HG02623 (cell line): ENCODE measurements around the gene CFB.
"Not testable (repeated sequence)": the region's sequence is repeated elsewhere in the genome, so short reads cannot be mapped to it uniquely, and the experiment has no call there.

Experiments used
- ATAC-seq: cut with Tn5 transposase; IDR thresholded peaks from one replicate; pipeline ENCODE4 v1.9.1; 2021; ENCODE audit warnings: moderate library complexity; ENCODE audit not compliant: unreplicated experiment

Gene CFB

GRCh38 chr6:31945507-31946369 is at the start of gene CFB:
CFB (plus strand) TSS chr6:31946095; CDS start chr6:31946222, 127 bp downstream.
- no peak for ATAC-seq

GRCh38 chr6:31896493-31896855 is 49.4 kb upstream of the CFB start:
- ATAC-seq = no peak

GRCh38 chr6:31896856-31897611 is 48.9 kb upstream of the CFB start:
- no peak for ATAC-seq

DNA sequence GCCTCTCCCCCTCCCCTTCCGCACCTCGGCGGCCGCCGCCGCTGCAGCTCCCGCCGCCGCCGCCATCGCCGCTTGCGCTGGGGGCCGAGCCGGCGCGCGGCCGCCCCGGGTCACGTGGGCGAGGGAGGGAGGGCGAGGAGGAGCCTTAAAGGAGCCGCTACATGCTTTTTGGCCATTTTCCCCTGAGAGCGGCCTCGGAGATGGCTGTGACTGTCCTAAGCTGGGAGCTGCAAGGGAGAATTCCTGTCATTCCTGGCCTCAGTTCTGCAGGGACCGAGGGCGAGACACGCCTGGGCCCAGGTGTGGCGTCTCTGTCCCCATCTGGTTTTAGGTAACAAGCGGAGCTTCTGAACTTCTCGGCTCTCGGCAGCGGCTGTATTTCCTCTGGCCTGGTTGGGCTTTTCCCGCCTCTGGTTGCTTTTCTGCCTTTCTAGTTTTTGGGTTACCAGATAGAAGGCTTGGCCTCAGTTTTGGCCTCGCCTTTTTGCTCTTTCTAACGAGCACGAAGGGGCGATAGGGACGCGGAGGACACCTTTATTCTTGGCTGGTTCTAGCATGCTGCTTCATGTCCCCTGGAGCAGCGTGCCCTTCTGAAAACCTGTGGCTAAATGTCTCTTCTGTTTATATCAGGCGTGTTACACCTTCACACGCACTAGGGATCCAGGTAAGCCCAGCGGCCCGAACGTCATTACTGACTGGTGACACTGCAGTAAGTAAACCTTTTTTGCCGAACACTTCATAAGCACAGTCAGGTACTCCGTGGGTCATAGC is 48.1 kb upstream of the CFB start, which contains the start of gene EHMT2:
TSS of gene EHMT2 (minus strand) at position 87 of the 771 bp plus-strand sequence. CDS start at position 66, 21 bp downstream.
- peak; percentile 48 for ATAC-seq

GRCh38 chr6:31898383-31899011 is 47.4 kb upstream of the CFB start:
- ATAC-seq = no peak

GRCh38 chr6:31899215-31899614 is 46.7 kb upstream of the CFB start:
- ATAC-seq = no peak

DNA sequence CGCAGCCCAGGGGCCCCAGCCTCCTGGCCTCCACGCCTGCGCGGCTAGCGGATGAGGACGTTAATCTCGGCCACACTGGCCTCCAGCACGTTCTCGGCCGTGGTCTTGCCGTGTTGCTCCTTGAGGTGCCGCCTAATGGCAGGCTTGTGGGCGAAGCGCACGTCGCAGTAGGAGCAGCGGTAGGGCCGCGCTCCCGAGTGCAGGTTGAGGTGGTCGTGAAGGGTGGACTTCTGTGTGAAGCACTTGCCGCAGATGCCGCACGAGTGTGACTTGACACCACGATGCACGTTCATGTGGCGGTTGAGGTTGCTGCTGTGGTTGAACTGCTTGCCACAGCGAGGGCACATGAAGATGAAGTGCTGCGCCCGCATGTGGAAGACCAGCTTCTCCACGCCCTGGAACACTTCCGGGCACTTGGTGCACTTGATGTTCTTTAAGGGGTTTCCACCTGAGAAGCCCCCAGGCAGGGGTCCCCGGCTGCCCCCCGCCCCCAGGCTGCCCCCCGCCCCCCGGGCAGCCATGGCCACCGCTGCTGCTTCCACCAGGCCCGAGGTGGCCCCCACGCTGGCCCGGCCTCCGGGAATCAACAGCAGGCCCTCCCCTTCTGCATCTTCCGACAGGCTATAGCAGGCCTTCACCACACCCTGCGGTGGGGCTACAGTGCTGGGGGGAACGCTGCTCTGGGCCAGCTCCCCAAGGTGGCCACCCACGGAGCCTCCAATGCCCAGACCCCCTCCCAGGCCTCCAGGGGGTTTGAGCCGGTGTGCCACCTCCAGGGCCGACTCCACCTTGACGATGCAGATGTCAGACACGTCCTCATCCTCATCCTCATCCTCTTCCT is 45.8 kb upstream of the CFB start:
- no peak for ATAC-seq

DNA sequence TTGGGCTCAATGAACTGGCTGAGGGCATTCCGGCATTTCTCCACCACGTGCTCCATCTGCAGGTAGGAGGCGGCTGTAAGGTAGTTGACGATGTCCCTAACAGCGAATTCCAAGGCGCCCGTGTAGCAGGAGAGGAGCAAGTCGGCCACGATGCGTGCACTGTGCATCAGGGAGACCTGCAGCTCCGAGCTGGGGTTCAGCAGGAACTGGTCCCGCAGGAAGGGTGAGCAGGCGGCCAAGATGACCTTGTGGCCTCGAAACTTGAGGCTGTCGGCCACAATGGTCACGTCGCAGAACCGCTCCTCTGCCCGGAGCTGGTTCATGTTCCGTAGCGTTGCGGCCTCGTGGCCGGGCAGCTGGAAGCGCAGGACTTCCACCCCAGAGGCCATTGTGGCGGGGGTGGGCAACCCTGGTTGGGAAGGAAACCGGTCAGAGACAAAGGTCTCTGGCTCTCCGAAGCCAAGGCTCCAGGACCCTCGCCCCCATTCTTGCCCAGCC is 44.9 kb upstream of the CFB start:
- no peak for ATAC-seq

- ATAC-seq = no peak
Measured at GRCh38 chr6:31901415-31901952, 44.4 kb upstream of the CFB start.

- peak; percentile 44 for ATAC-seq
Measured at GRCh38 chr6:31901953-31902643, 43.8 kb upstream of the CFB start, which contains the start of gene ZBTB12. ZBTB12 (minus strand) TSS chr6:31902086; CDS start chr6:31901305, 781 bp downstream.

DNA sequence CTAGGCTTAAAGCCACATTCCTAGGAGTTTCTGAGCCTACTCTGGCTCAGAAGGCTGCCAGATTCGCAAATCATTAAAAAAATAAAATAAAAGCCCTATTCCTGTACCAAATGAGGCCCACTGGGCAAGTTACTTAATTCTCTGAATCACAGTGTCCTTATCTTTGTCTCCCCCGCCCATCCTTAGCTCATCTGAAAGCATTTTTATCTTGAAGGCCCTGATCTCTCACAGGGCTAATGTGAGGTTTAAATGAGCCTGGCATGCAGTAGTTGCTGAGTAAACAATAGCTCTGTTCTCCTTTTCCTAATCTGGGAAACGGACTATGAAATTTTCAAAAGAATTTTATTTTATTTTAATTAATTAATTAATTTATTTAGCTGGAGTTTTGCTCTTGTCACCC is 41.9 kb upstream of the CFB start:
- ATAC-seq = no peak

DNA sequence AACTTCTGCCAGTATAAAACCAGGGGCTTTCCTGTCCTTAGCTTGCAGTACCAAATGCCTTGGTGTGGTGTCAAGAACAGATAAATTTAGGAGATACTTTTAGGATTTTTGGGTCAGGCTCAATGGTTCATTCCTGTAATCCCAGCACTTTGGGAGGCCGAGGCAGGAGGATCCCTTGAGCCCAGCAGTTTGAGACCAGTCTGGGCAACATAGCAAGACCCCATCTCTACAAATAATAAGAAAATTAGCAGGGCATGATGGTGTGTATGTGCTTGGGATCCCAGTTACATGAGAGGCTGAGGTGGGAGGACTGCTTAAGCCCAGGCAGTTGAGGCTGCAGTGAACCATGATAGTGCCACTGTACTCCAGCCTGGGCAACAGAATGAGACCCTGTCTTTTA is 40.9 kb upstream of the CFB start:
- no peak for ATAC-seq

GRCh38 chr6:31906122-31906521 is 39.8 kb upstream of the CFB start:
- ATAC-seq = no peak

- not testable (repeated sequence) for ATAC-seq
Measured at GRCh38 chr6:31906727-31907126, 39.2 kb upstream of the CFB start.

DNA sequence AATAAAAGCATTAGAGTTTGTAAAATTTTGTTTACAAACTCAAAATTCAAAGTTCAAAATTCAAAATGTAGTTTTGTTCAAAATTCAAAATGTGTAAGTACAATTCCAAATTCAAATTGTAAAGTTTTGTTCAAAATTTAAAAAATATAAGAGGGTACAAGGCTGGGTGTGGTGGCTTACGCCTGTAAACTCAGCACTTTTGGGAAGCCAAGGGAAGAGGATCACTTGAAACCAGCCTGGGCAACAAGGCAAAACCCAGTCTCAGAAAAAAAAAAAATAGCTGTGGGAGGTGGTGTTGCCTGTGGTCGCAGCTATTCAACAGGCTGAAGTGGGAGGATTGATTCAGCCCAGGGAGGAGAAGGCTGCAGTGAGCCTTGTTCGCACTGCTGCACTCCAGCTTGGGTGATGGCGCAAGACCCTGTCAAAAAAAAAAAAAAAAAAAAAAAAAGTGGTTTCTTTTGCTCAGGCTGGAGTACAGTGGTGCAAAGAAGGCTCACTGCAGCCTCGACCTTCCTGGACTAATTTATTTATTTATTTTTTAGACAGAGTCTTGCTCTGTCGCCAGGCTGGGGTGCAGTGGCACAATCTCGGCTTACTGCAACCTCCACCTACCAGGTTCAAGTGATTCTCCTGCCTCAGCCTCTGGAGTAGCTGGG is 38.6 kb upstream of the CFB start:
- no peak for ATAC-seq

DNA sequence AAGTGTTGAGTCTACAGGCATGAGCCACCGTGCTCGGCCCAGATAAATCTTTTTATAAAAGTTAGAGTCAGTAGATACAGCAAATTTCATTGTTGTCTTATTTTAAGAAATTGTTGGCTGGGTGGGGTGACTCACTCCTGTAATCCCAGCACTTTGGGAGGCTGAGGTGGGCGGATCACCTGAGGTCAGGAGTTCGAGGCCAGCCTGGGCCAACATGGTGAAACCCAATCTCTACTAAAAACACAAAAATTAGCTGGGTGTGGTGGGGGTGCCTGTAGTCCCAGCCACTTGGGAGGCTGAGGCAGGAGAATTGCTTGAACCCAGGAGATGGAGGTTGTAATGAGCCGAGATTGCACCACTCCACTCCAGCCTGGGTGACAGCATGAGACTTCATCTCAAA is 37.6 kb upstream of the CFB start:
- not testable (repeated sequence) for ATAC-seq

DNA sequence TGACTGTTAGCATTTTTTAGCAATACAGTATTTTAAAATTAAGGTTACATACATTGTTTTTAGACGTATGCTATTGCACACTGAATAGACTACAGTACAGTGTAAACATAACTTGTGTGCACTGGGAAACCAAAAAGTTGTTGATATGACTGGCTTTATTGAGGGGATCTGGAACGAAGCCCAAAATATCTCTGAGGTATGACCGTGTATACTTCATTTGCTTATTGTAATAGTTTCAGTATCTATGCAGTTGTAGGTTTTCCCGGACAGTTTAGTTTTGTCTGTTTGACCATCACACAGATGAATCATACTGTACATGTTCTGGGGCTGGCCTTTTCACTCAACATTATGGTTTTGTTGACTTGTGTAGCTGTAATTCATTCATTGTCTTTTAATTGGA is 37.1 kb upstream of the CFB start:
- peak; percentile 52 for ATAC-seq

DNA sequence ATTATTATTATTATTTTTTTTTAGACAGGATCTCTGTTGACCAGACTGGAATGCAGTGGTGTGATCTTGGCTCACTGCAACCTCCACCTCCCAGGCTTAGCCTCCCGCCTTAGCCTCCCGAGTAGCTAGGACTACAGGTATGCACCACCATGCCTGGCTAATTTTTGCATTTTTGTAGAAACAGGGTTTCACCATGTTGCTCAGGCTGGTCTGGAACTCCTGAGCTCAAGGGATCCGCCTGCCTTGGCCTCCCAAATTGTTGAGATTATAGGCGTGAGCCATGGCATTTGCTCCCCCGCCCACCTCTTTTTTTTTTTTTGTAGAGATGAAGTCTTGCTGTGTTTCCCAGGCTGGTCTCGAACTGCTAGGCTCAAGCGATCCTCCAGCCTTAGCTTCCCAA is 36.6 kb upstream of the CFB start:
- not testable (repeated sequence) for ATAC-seq
